HepG2 (cell line): ENCODE data around the gene DAB2. TPM values are rescaled to one million over a fixed set of nuclear protein-coding genes. Genes with fewer than 3 reads are reported as not detected.

Experiments
- ATAC-seq: fragments of 200-7000 bp; cut with Tn5 transposase; 3 replicates; pipeline ENCODE4 v1.9.1; 2020; ENCODE audit warnings: mild to moderate bottlenecking, moderate library complexity
- BruUV-seq: library from RNA; stranded (reverse); fragments of 400-500 nt; replicated peaks from 2 replicates; lab custom pipeline; 2021; lab: Mats Ljungman, UMichigan
- CTCF ChIA-PET: fragments of 300-600 bp; formaldehyde crosslinking; extraction: SDS; loops from one replicate; lab custom pipeline; 2021; ENCODE audit warnings: low total read pairs, inconsistent platforms, low intra/inter-chr PET ratio; lab: Yijun Ruan, JAX
- POLR2A ChIA-PET: fragments of 350-600 bp; sonication (Branson Sonifier 250); formaldehyde crosslinking; loops from one replicate; lab custom pipeline; 2020; ENCODE audit warnings: antibody characterized with exemption, inconsistent platforms; lab: Yijun Ruan, JAX
- DNase-seq: peaks from one replicate; pipeline ENCODE4 v3.0.0-alpha.2; 2015; ENCODE audit warnings: low spot score
- FAIRE-seq: peaks from 3 replicates; lab custom pipeline; 2011; peaks lifted over from hg19 to GRCh38; lab: Jason Lieb, UNC
- H2AFZ ChIP-seq: one replicate; pipeline ENCODE4 v1.6.1; 2011; ENCODE audit warnings: low read length, inconsistent platforms
- H3K27ac ChIP-seq: fragments of 300-600 bp; 3 replicates; pipeline ENCODE4 v1.8.0; 2011; ENCODE audit warnings: mixed run types, mild to moderate bottlenecking, mixed read lengths, low read length, inconsistent platforms; ENCODE audit not compliant: insufficient read depth; ENCODE audit errors: extremely low read length
- H3K27me3 ChIP-seq, 2 experiments: fragments of 200-600 bp in 1 of 2; 2 replicates in 1 of 2; 3 replicates in 1 of 2; pipeline versions ENCODE4 v1.6.0 to v1.8.0; 2011; ENCODE audit warnings: low read length in 2 of 2, mild to moderate bottlenecking in 2 of 2, moderate library complexity in 2 of 2, inconsistent platforms in 1 of 2; ENCODE audit not compliant: insufficient read depth in 2 of 2, control insufficient read depth in 1 of 2
- H3K36me3 ChIP-seq, 2 experiments: fragments of 200-600 bp in 1 of 2; replicated peaks in 1 of 2; 2 replicates in 1 of 2; 3 replicates in 1 of 2; pipeline versions ENCODE4 v1.5.1 to v1.8.0; 2011; ENCODE audit warnings: low read length in 2 of 2, inconsistent platforms in 1 of 2; ENCODE audit not compliant: insufficient read depth in 2 of 2, control insufficient read depth in 1 of 2
- H3K4me1 ChIP-seq: 2 replicates; pipeline ENCODE4 v1.5.1; 2012; ENCODE audit warnings: low read length, inconsistent platforms; ENCODE audit not compliant: insufficient read depth
- H3K4me2 ChIP-seq: 2 replicates; pipeline ENCODE4 v1.6.0; 2011; ENCODE audit warnings: low read depth, low read length, inconsistent platforms
- H3K4me3 ChIP-seq, 3 experiments: fragments of 200-600 bp in 1 of 3; sonication (generic), shearing (Covaris generic) in 1 of 3; replicated peaks in 1 of 3; 2 replicates each; pipeline ENCODE4 v1.5.1; 2011 to 2016; ENCODE audit warnings: low read length in 3 of 3, inconsistent platforms in 2 of 3, low read depth in 2 of 3, mild to moderate bottlenecking in 2 of 3, control low read depth in 1 of 3, mixed read lengths in 1 of 3; ENCODE audit not compliant: insufficient read depth in 1 of 3
- H3K79me2 ChIP-seq: one replicate; pipeline ENCODE4 v1.6.1; 2011; ENCODE audit warnings: low read length, inconsistent platforms; ENCODE audit not compliant: insufficient read depth
- H3K9ac ChIP-seq: 2 replicates; pipeline ENCODE4 v1.6.0; 2011; ENCODE audit warnings: mild to moderate bottlenecking, low read depth, low read length, inconsistent platforms; ENCODE audit not compliant: insufficient read depth
- H3K9me3 ChIP-seq: 2 replicates; pipeline ENCODE4 v1.5.1; 2012; ENCODE audit warnings: mild to moderate bottlenecking, low read length
- H4K20me1 ChIP-seq: 2 replicates; pipeline ENCODE4 v1.6.0; 2011; ENCODE audit warnings: inconsistent platforms, mild to moderate bottlenecking, low read length, moderate library complexity; ENCODE audit not compliant: insufficient read depth
- CHCHD3 ChIP-seq: sonication (generic); formaldehyde crosslinking; IDR thresholded peaks from 2 replicates; pipeline ENCODE4 v1.8.0; 2022; ENCODE audit warnings: mild to moderate bottlenecking, missing genetic modification reagents, moderate library complexity
- EED ChIP-seq: sonication (generic); formaldehyde crosslinking; IDR thresholded peaks from 2 replicates; pipeline ENCODE4 v1.5.0; 2020; ENCODE audit warnings: mild to moderate bottlenecking, missing genetic modification reagents
- HNF4G ChIP-seq, 2 experiments: sonication (generic) in 1 of 2; formaldehyde crosslinking in 1 of 2; IDR thresholded peaks; 2 replicates each; pipeline versions ENCODE4 v1.4.0 to v1.6.1; 2011 to 2020; ENCODE audit warnings: borderline replicate concordance in 2 of 2, low read depth in 2 of 2, mild to moderate bottlenecking in 2 of 2, low read length in 1 of 2, missing genetic modification reagents in 1 of 2, moderate library complexity in 1 of 2
- HOXA7 ChIP-seq: sonication (generic); formaldehyde crosslinking; IDR thresholded peaks from 2 replicates; pipeline ENCODE4 v1.8.1; 2022; ENCODE audit warnings: mild to moderate bottlenecking, missing genetic modification reagents, moderate library complexity
- MAFG ChIP-seq: sonication (generic); formaldehyde crosslinking; IDR thresholded peaks from 2 replicates; pipeline ENCODE4 v1.5.1; 2020; ENCODE audit warnings: mild to moderate bottlenecking, missing genetic modification reagents
- MEIS1 ChIP-seq: sonication (generic); formaldehyde crosslinking; IDR thresholded peaks from 2 replicates; pipeline ENCODE4 v1.9.0; 2021; ENCODE audit warnings: mild to moderate bottlenecking, missing genetic modification reagents, moderate library complexity, borderline replicate concordance
- NRL ChIP-seq: sonication (generic); formaldehyde crosslinking; IDR thresholded peaks from 2 replicates; pipeline ENCODE4 v1.5.0; 2020; ENCODE audit warnings: missing genetic modification reagents, mild to moderate bottlenecking, moderate library complexity, borderline replicate concordance
- ZFP36L2 ChIP-seq: sonication (generic); formaldehyde crosslinking; IDR thresholded peaks from 2 replicates; pipeline ENCODE4 v1.4.0; 2020; ENCODE audit warnings: missing genetic modification reagents
- ZNF180 ChIP-seq: sonication (generic); formaldehyde crosslinking; IDR thresholded peaks from 2 replicates; pipeline ENCODE4 v1.4.0; 2020; ENCODE audit warnings: low read depth, missing genetic modification reagents, borderline replicate concordance
- ZNF331 ChIP-seq: sonication (generic); formaldehyde crosslinking; IDR thresholded peaks from 2 replicates; pipeline ENCODE4 v1.4.0; 2020; ENCODE audit warnings: missing genetic modification reagents
- ZNF33B ChIP-seq: sonication (generic); formaldehyde crosslinking; IDR thresholded peaks from 2 replicates; pipeline ENCODE4 v1.5.1; 2020; ENCODE audit warnings: mild to moderate bottlenecking, missing genetic modification reagents
- ZNF431 ChIP-seq: sonication (generic); formaldehyde crosslinking; IDR thresholded peaks from 2 replicates; pipeline ENCODE4 v1.9.0; 2022; ENCODE audit warnings: missing genetic modification reagents, low read depth, mild to moderate bottlenecking, borderline replicate concordance
- ZNF513 ChIP-seq: sonication (generic); formaldehyde crosslinking; conservative IDR thresholded peaks from 2 replicates; pipeline ENCODE4 v1.5.0; 2020; ENCODE audit warnings: missing genetic modification reagents
- ZNF652 ChIP-seq: IDR thresholded peaks from 2 replicates; pipeline ENCODE4 v1.6.1; 2016; ENCODE audit warnings: low read depth, borderline replicate concordance
- ZNF770 ChIP-seq: sonication (generic); formaldehyde crosslinking; IDR thresholded peaks from 2 replicates; pipeline ENCODE4 v1.5.0; 2020; ENCODE audit warnings: mild to moderate bottlenecking, missing genetic modification reagents
- ZSCAN22 ChIP-seq: sonication (generic); formaldehyde crosslinking; IDR thresholded peaks from 2 replicates; pipeline ENCODE4 v1.4.0; 2020; ENCODE audit warnings: mild to moderate bottlenecking, missing genetic modification reagents
- WGBS: methylation state at CpG from one replicate; pipeline ENCODE4 v1.1.6; 2017; ENCODE audit warnings: low lambda C conversion rate; 5-methylcytosine and 5-hydroxymethylcytosine counted together
- in situ Hi-C: cut with HindIII; loops from 2 replicates; pipeline ENCODE4 v1.10.0; 2017; ENCODE audit warnings: low pct_unique_long_range_greater_than_20kb; ENCODE audit not compliant: extremely low pct_ligation_motif_present
- intact Hi-C: fragments of 100-400 bp; cut with micrococcal nuclease; formaldehyde crosslinking; loops from one replicate; pipeline ENCODE4 v1.10.0; 2022; ENCODE audit not compliant: unreplicated experiment
- polyA plus RNA-seq, 8 experiments: library from polyadenylated mRNA; depleted of rRNA in 3 of 8; stranded (reverse) in 7 of 8; unstranded in 1 of 8; fragments of >200 nt; fragmentation: Illumina TruSeq in 4 of 8; extraction: Trizol in 4 of 8; gene quantifications; 2 replicates each; pipeline versions ENCODE4 v1.2.1 to v1.2.3, GENCODE V29; 2011 to 2016; ENCODE audit warnings: low read depth in 4 of 8, missing spikeins in 1 of 8, mixed read lengths in 1 of 8; ENCODE audit not compliant: insufficient read depth in 1 of 8
- total RNA-seq, 5 experiments: library from RNA; depleted of rRNA; stranded (reverse); fragments of >200 nt; fragmentation: Illumina TruSeq; extraction: Trizol; gene quantifications; 2 replicates each; pipeline ENCODE4 v1.2.3, GENCODE V29; 2016; ENCODE audit warnings: low read depth in 1 of 5
- TF ChIP-seq, protein P1 (sequence below): sonication (generic); formaldehyde crosslinking; IDR thresholded peaks from 2 replicates; pipeline ENCODE4 v1.5.1; 2020; ENCODE audit warnings: missing genetic modification reagents, mild to moderate bottlenecking, borderline replicate concordance
- TF ChIP-seq, protein P2 (sequence below): IDR thresholded peaks from 2 replicates; pipeline ENCODE4 v1.6.1; 2018; ENCODE audit warnings: missing genetic modification reagents

DAB2 gene
- total and polyA plus RNA-seq, 2 of the 13 experiments (the other 11 are each of a cell fraction or from before 2014, with no cell fraction given) = 6.4 to 6.5 TPM

GRCh38 chr5:39465843-39466242, 41.1 kb upstream of the DAB2 start (continued):
- TF ChIP-seq ZNF33B (CRISPR knock-in tag) (no peak), HNF4G (IDR thresholded peaks at IDR 0.05; ENCODE audit: borderline replicate concordance, low read depth, low read length) (no peak), HNF4G (CRISPR knock-in tag; IDR thresholded peaks at IDR 0.05; ENCODE audit: borderline replicate concordance, low read depth) (no peak), MEIS1 (no peak), EED (no peak), ZNF770 (CRISPR knock-in tag) (no peak), ZSCAN22 (CRISPR knock-in tag) (no peak)

- ChIA-PET POLR2A (no interaction called here), CTCF (no interaction called here)
- ATAC-seq (no peak), FAIRE-seq (no peak), DNase-seq (no peak)
- H2AFZ ChIP-seq = no peak overlapping the region
- no peak overlapping the region for H3K27ac ChIP-seq
- no peaks in the 10 kb centered on the region for H3K9me3 ChIP-seq
- no peaks in the 10 kb centered on the region for H3K36me3 ChIP-seq
- BruUV-seq = no TSS peak
- H3K27me3 ChIP-seq = no peaks in the 10 kb centered on the region
- intact Hi-C loops (no loop called here), in situ Hi-C loops (no loop called here)
- no peaks in the 10 kb centered on the region for H3K4me1 ChIP-seq
- H3K4me2 ChIP-seq = no peak overlapping the region
- no peak overlapping the region for H3K9ac ChIP-seq
- H4K20me1 ChIP-seq = no peaks in the 10 kb centered on the region
- 7% methylated on average over 2 of the region's 2 CpGs for WGBS
- H3K79me2 ChIP-seq = no peaks in the 10 kb centered on the region
- no peak overlapping the region for H3K4me3 ChIP-seq
- TF ChIP-seq ZNF331 = no peak
- no peak for TF ChIP-seq ZNF652 (CRISPR knock-in tag)
- TF ChIP-seq, protein P1, sequence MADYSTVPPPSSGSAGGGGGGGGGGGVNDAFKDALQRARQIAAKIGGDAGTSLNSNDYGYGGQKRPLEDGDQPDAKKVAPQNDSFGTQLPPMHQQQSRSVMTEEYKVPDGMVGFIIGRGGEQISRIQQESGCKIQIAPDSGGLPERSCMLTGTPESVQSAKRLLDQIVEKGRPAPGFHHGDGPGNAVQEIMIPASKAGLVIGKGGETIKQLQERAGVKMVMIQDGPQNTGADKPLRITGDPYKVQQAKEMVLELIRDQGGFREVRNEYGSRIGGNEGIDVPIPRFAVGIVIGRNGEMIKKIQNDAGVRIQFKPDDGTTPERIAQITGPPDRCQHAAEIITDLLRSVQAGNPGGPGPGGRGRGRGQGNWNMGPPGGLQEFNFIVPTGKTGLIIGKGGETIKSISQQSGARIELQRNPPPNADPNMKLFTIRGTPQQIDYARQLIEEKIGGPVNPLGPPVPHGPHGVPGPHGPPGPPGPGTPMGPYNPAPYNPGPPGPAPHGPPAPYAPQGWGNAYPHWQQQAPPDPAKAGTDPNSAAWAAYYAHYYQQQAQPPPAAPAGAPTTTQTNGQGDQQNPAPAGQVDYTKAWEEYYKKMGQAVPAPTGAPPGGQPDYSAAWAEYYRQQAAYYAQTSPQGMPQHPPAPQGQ (CRISPR knock-in tag) = no peak
- no peak for TF ChIP-seq HOXA7 (CRISPR knock-in tag)
- TF ChIP-seq ZNF513 (CRISPR knock-in tag) = no peak
- TF ChIP-seq ZFP36L2 (CRISPR knock-in tag) = no peak
- no peak for TF ChIP-seq ZNF431 (CRISPR knock-in tag)
- TF ChIP-seq CHCHD3 (CRISPR knock-in tag) = no peak
- TF ChIP-seq, protein P2, sequence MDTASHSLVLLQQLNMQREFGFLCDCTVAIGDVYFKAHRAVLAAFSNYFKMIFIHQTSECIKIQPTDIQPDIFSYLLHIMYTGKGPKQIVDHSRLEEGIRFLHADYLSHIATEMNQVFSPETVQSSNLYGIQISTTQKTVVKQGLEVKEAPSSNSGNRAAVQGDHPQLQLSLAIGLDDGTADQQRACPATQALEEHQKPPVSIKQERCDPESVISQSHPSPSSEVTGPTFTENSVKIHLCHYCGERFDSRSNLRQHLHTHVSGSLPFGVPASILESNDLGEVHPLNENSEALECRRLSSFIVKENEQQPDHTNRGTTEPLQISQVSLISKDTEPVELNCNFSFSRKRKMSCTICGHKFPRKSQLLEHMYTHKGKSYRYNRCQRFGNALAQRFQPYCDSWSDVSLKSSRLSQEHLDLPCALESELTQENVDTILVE = no peak
- TF ChIP-seq MAFG (CRISPR knock-in tag) = no peak
- TF ChIP-seq NRL (CRISPR knock-in tag) = no peak
- no peak for TF ChIP-seq ZNF180 (CRISPR knock-in tag)
Observed at GRCh38 chr5:39465097-39465496, 40.3 kb upstream of the DAB2 start.
